ELF-1 (cell line): ENCODE measurements around the gene OPA1.
A peak's percentile ranks its signal among the peaks of the same experiment; 100 is the strongest.
"Not testable (repeated sequence)": the region's sequence is repeated elsewhere in the genome, so short reads cannot be mapped to it uniquely, and the experiment has no call there.

Experiments
- DNase-seq: peaks from one replicate; pipeline ENCODE4 v3.0.0-alpha.2; 2016; ENCODE audit warnings: low read depth, low spot score

OPA1 gene

GRCh38 chr3:193590088-193590856 lies 2.7 kb upstream of the OPA1 start:
- DNase-seq = no peak

- no peak for DNase-seq
Observed at GRCh38 chr3:193593668-193594030, 641 bp downstream of the OPA1 start.

GRCh38 chr3:193594946-193595689 lies 2.1 kb downstream of the OPA1 start:
- no peak for DNase-seq

GRCh38 chr3:193595939-193596487 lies 3.0 kb downstream of the OPA1 start:
- DNase-seq = no peak

GRCh38 chr3:193598202-193598601 lies 5.2 kb downstream of the OPA1 start:
- no peak for DNase-seq

GRCh38 chr3:193599393-193599792 lies 6.4 kb downstream of the OPA1 start:
- no peak for DNase-seq

GRCh38 chr3:193605876-193606275 lies 12.9 kb downstream of the OPA1 start:
- peak; percentile 81 for DNase-seq

- not testable (repeated sequence) for DNase-seq
Observed at GRCh38 chr3:193606892-193607291, 13.9 kb downstream of the OPA1 start.

GRCh38 chr3:193610516-193610915 lies 17.5 kb downstream of the OPA1 start:
- not testable (repeated sequence) for DNase-seq

GRCh38 chr3:193614430-193614829 lies 21.4 kb downstream of the OPA1 start:
- DNase-seq = no peak

GRCh38 chr3:193617628-193618027 lies 24.6 kb downstream of the OPA1 start:
- no peak for DNase-seq

- no peak for DNase-seq
Observed at GRCh38 chr3:193620057-193620456, 27.0 kb downstream of the OPA1 start.

GRCh38 chr3:193620650-193621049 lies 27.6 kb downstream of the OPA1 start:
- DNase-seq = no peak

GRCh38 chr3:193621127-193621526 lies 28.1 kb downstream of the OPA1 start:
- DNase-seq = no peak

- no peak for DNase-seq
Observed at GRCh38 chr3:193630005-193630404, 37.0 kb downstream of the OPA1 start.

GRCh38 chr3:193637831-193638230 lies 44.8 kb downstream of the OPA1 start:
- no peak for DNase-seq

GRCh38 chr3:193638833-193639232 lies 45.8 kb downstream of the OPA1 start:
- no peak for DNase-seq

GRCh38 chr3:193640165-193640715 lies 47.2 kb downstream of the OPA1 start:
- no peak for DNase-seq

GRCh38 chr3:193640728-193641439 lies 47.9 kb downstream of the OPA1 start:
- DNase-seq = no peak

- DNase-seq = no peak
Observed at GRCh38 chr3:193641440-193641775, 48.4 kb downstream of the OPA1 start.

GRCh38 chr3:193645806-193646205 lies 52.8 kb downstream of the OPA1 start:
- DNase-seq = no peak

GRCh38 chr3:193648542-193649076 lies 55.6 kb downstream of the OPA1 start:
- DNase-seq = no peak
